ENCODE results near the gene CDH13. TPM values are rescaled to one million over a fixed set of nuclear protein-coding genes. Genes with fewer than 3 reads are reported as not detected.

CDH13 gene
- total RNA-seq, 2 donors from 2014 or later, result 2.4 to 6.3 TPM

DNA sequence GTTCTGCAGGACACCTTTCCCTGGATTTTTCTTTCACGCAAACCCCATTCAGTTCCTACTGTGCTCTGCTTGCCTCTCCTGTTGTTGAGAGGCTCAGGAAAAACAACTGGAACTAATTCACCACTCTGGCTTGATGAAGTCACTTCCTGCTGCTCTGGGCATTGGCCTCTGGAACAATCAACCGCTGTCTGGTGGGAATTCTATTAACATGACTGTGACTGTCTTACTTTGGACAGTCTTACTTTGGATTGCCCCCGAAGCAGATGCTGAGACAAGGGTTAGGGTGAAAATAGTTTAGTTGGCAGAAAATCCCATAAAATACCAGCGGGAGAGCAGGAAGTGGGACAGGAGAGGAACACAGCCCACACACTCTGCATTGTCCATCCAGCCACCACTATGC is 1091.0 kb downstream of the CDH13 start:
- no peak overlapping the region for H3K27ac ChIP-seq
- no peak for DNase-seq
- no peaks in the 10 kb centered on the region for H3K4me1 ChIP-seq
- TF ChIP-seq, protein P1, sequence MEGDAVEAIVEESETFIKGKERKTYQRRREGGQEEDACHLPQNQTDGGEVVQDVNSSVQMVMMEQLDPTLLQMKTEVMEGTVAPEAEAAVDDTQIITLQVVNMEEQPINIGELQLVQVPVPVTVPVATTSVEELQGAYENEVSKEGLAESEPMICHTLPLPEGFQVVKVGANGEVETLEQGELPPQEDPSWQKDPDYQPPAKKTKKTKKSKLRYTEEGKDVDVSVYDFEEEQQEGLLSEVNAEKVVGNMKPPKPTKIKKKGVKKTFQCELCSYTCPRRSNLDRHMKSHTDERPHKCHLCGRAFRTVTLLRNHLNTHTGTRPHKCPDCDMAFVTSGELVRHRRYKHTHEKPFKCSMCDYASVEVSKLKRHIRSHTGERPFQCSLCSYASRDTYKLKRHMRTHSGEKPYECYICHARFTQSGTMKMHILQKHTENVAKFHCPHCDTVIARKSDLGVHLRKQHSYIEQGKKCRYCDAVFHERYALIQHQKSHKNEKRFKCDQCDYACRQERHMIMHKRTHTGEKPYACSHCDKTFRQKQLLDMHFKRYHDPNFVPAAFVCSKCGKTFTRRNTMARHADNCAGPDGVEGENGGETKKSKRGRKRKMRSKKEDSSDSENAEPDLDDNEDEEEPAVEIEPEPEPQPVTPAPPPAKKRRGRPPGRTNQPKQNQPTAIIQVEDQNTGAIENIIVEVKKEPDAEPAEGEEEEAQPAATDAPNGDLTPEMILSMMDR (IDR thresholded peaks at IDR 0.05), result no peak
- H3K9me3 ChIP-seq, result no peaks in the 10 kb centered on the region
- intact Hi-C loops (cut with DNase I), result no loop called here
- H3K27me3 ChIP-seq, result no peaks in the 10 kb centered on the region
- no peak overlapping the region for H3K9ac ChIP-seq (ENCODE audit: low read depth in 2 of 2, low read length in 2 of 2)
- no peak overlapping the region for H3K4me3 ChIP-seq
- H3K36me3 ChIP-seq, result no peaks in the 10 kb centered on the region

DNA sequence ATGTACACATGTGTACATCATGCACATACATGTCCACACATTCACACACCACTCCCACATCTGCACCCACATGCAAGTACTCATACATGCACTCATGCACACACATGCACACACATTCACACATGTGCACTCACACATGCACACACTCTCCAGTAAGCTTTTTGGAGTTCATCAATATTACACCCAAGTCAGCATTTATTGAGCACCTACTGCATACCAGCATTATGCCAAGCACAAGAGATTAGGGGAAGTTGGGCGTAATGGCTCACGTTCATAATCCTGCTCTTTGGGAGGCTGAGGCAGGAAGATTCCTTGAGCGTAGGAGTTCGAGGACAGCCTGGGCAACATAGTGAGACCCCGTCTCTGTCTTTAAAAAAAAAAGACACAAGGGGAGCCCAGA is 1093.4 kb downstream of the CDH13 start:
- no peaks in the 10 kb centered on the region for H3K4me1 ChIP-seq
- TF ChIP-seq, protein P1 (IDR thresholded peaks at IDR 0.05), result no peak

DNA sequence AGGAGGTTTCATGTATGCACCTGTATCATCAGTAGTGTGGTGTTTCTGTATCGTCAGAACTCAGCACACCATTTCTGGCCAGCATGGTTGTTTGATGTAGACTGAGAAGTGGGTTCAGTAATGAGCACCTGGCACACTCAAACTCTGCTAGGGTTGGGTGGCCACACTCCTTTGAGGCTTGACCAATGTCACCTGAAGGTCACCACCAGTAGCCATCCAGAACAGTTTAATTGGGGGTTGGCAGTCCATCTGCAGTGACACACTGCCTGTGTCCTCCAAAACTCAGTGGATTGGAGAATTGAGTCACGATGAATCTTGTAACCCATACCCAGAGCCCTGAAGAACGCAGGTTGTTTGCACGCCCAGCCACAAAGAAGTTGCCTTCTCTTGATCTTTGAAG is 1094.2 kb downstream of the CDH13 start:
- Histone ChIP-seq H3K27me3 (no peaks in the 10 kb centered on the region), H3K9ac (ENCODE audit: low read depth in 2 of 2, low read length in 2 of 2) (no peak overlapping the region)

More for the DNA sequence above, 1093.4 kb downstream of the CDH13 start:
- no peak overlapping the region for H3K4me3 ChIP-seq
- intact Hi-C loops (cut with DNase I), result no loop called here
- H3K9ac ChIP-seq (ENCODE audit: low read depth in 2 of 2, low read length in 2 of 2), result no peak overlapping the region
- no peak overlapping the region for H3K27ac ChIP-seq
- no peaks in the 10 kb centered on the region for H3K9me3 ChIP-seq
- no peaks in the 10 kb centered on the region for H3K36me3 ChIP-seq
- H3K27me3 ChIP-seq, result no peaks in the 10 kb centered on the region
- DNase-seq, result no peak

DNA sequence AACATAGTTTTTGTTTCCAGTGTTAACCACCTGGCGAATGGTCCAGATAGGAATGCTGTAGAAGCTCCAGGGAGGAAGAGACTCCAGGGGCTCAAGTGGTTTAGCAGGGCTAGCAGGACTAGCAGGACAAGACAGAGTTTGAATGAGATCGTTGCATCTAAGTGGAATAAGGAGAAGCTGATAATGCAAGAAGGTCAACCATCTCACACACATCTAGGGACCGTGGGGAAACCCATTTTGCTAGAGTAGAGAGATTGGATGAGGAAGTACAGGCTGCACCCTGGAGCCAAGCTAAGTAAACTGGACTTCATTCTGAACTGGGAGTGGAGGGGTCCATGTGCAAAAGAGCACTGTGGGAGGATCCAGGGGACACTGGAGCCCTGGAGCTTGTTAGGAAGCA is 1094.9 kb downstream of the CDH13 start:
- intact Hi-C loops (cut with DNase I), result no loop called here
- H3K9me3 ChIP-seq, result no peaks in the 10 kb centered on the region

More for the DNA sequence above, 1094.2 kb downstream of the CDH13 start:
- DNase-seq, result no peak
- H3K36me3 ChIP-seq, result no peaks in the 10 kb centered on the region
- H3K27ac ChIP-seq, result no peak overlapping the region
- intact Hi-C loops (cut with DNase I), result no loop called here
- H3K4me1 ChIP-seq, result no peaks in the 10 kb centered on the region
- H3K4me3 ChIP-seq, result no peak overlapping the region
- TF ChIP-seq, protein P1 (IDR thresholded peaks at IDR 0.05), result no peak
- H3K9me3 ChIP-seq, result no peaks in the 10 kb centered on the region

DNA sequence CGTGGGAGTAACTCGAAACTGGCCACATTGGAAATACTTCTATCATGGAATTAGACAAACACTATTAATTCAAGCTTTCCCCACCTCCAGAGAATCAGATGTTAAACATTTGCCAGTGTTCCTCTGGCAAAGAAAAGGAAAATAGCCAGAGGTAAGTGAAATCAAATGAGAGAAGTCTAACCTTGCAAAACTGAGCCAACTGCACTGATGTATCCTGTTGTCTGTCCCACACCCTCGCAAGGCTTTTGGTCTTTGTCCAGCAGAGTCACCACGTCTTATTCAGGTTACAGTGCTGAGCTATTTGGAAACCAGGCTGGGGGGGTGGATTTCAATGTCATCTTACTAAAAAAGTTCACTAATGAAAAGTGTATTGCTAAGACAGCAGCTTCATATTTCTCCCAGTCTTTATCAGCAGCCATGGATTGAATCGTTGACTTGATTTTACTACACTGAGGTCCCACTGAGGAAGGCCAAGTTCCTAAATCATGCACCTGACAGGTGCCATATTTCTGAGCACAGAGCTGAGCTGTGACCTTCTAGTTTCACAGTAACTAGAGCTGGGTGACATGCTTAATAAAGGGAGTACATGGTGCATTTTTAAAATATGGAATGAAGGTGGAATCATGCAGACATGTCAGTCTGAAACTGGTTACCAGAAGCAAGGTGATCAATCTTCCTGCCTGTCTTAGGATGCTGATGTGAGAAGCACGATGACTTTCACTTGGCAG is 1095.9 kb downstream of the CDH13 start:
- H3K27ac ChIP-seq, result no peak overlapping the region
- DNase-seq, result no peak
- H3K27me3 ChIP-seq, result no peaks in the 10 kb centered on the region
- no peak overlapping the region for H3K9ac ChIP-seq (ENCODE audit: low read depth in 2 of 2, low read length in 2 of 2)
- H3K9me3 ChIP-seq, result no peaks in the 10 kb centered on the region
- H3K4me3 ChIP-seq, result no peak overlapping the region
- intact Hi-C loops (cut with DNase I), result no loop called here
- TF ChIP-seq, protein P1 (IDR thresholded peaks at IDR 0.05), result no peak
- no peaks in the 10 kb centered on the region for H3K4me1 ChIP-seq
- H3K36me3 ChIP-seq, result no peaks in the 10 kb centered on the region

More for the DNA sequence above, 1094.9 kb downstream of the CDH13 start:
- TF ChIP-seq, protein P1 (IDR thresholded peaks at IDR 0.05), result no peak
- no peak for DNase-seq
- no peak overlapping the region for H3K27ac ChIP-seq
- no peak overlapping the region for H3K9ac ChIP-seq (ENCODE audit: low read depth in 2 of 2, low read length in 2 of 2)
- H3K4me1 ChIP-seq, result no peaks in the 10 kb centered on the region
- H3K27me3 ChIP-seq, result no peaks in the 10 kb centered on the region
- no peaks in the 10 kb centered on the region for H3K36me3 ChIP-seq
- H3K4me3 ChIP-seq, result no peak overlapping the region
